Ascending aorta (tissue), 2 donors: Measurements from ENCODE around the gene IFIT5. TPM values are rescaled to one million over a fixed set of nuclear protein-coding genes. Genes with fewer than 3 reads are reported as not detected.

Experiments
- DNase-seq, 2 donors: peaks; one replicate each; pipeline ENCODE4 v3.0.0-alpha.2; 2019; ENCODE audit warnings: low spot score in 2 of 2
- H3K27ac ChIP-seq, 2 donors: fragments of 200-600 bp; sonication (generic); one replicate each; pipeline ENCODE4 v1.5.1; 2016 to 2017; ENCODE audit warnings: mild to moderate bottlenecking in 1 of 2
- H3K27me3 ChIP-seq: fragments of 200-600 bp; sonication (generic); one replicate; pipeline ENCODE4 v1.5.1; 2017
- H3K36me3 ChIP-seq, 2 donors: fragments of 200-600 bp; sonication (generic); one replicate each; pipeline ENCODE4 v1.5.1; 2016
- H3K4me1 ChIP-seq, 2 donors: fragments of 200-600 bp; sonication (generic); one replicate each; pipeline ENCODE4 v1.5.1; 2016 to 2017; ENCODE audit warnings: mild to moderate bottlenecking in 1 of 2
- H3K4me3 ChIP-seq, 2 donors: fragments of 200-600 bp; sonication (generic); one replicate each; pipeline ENCODE4 v1.5.1; 2016 to 2017; ENCODE audit warnings: mild to moderate bottlenecking in 1 of 2
- H3K9me3 ChIP-seq, 2 donors: fragments of 200-600 bp; sonication (generic); one replicate each; pipeline ENCODE4 v1.5.1; 2016
- CTCF ChIP-seq, 3 experiments: fragments of 200-600 bp in 2 of 3; fragments of 450-650 bp in 1 of 3; sonication (generic) in 2 of 3; IDR thresholded peaks; one replicate each; pipeline ENCODE4 v1.5.1; 2016 to 2019; ENCODE audit warnings: antibody characterized with exemption in 3 of 3, mild to moderate bottlenecking in 1 of 3, moderate library complexity in 1 of 3
- intact Hi-C: fragments of 100-400 bp; cut with DNase I; formaldehyde crosslinking; loops from one replicate; pipeline ENCODE4 v1.15.1; 2023
- total RNA-seq: library from RNA; depleted of rRNA; stranded (reverse); fragments of >200 nt; gene quantifications from one replicate; pipeline ENCODE4 v1.1.0, GENCODE V29; 2016

IFIT5 gene
- total RNA-seq, result 3.3 TPM

GRCh38 chr10:89414146-89414878 lies at the start of gene IFIT5:
TSS of gene IFIT5 (plus strand) at chr10:89414568. CDS start at chr10:89414799, 231 bp downstream.
- Histone ChIP-seq H3K27me3 (no peaks in the 10 kb centered on the region), H3K4me3 (peak within 1 kb of the TSS; percentile 84 to 98), H3K36me3 (peaks cover 0 to 11% of the 10 kb centered on the region in 2 donors), H3K27ac (peak within 1 kb of the TSS; percentile 95 to 98), H3K4me1 (peaks cover 5 to 16% of the 10 kb centered on the region in 2 donors), H3K9me3 (no peaks in the 10 kb centered on the region)
- no peak for TF ChIP-seq CTCF (IDR thresholded peaks at IDR 0.05)
- intact Hi-C loops, result loop anchor here (2.0 kb wide), 1 partner anchor 22 kb away; the partner anchor contains the start of gene IFIT1
- peak in 1 of 2 donors; percentile 85 for DNase-seq

- no peaks in the 10 kb centered on the region for H3K9me3 ChIP-seq
- H3K27ac ChIP-seq, result peak overlapping the region in 1 of 2 donors; percentile 22
- TF ChIP-seq CTCF (IDR thresholded peaks at IDR 0.05), result no peak
Measured at GRCh38 chr10:89367529-89367928, 46.8 kb upstream of the IFIT5 start.

GRCh38 chr10:89368129-89368528 lies 46.2 kb upstream of the IFIT5 start:
- Histone ChIP-seq H3K27ac (peak overlapping the region; percentile 17 to 22), H3K27me3 (no peaks in the 10 kb centered on the region), H3K4me3 (no peak overlapping the region), H3K4me1 (peaks cover 3 to 23% of the 10 kb centered on the region in 2 donors), H3K9me3 (no peaks in the 10 kb centered on the region), H3K36me3 (no peaks in the 10 kb centered on the region)
- intact Hi-C loops, result no loop called here
- no peak for DNase-seq
- TF ChIP-seq CTCF (IDR thresholded peaks at IDR 0.05), result no peak

More at GRCh38 chr10:89367529-89367928, 46.8 kb upstream of the IFIT5 start:
- Histone ChIP-seq H3K27me3 (no peaks in the 10 kb centered on the region), H3K4me3 (no peak overlapping the region), H3K36me3 (no peaks in the 10 kb centered on the region), H3K4me1 (peaks cover 3 to 23% of the 10 kb centered on the region in 2 donors)
- intact Hi-C loops, result no loop called here
- DNase-seq, result no peak

GRCh38 chr10:89369156-89370105 lies 44.9 kb upstream of the IFIT5 start:
- H3K27me3 ChIP-seq, result no peaks in the 10 kb centered on the region
- H3K36me3 ChIP-seq, result no peaks in the 10 kb centered on the region
- no peak overlapping the region for H3K27ac ChIP-seq
- H3K4me3 ChIP-seq, result no peak overlapping the region
- intact Hi-C loops, result loop anchor here (5.0 kb wide), 1 partner anchor 42 kb away; the partner anchor contains the start of gene IFIT3
- no peak for DNase-seq
- H3K4me1 ChIP-seq, result peaks cover 9 to 27% of the 10 kb centered on the region in 2 donors
- peak; percentile 37 to 61 (median 41) for TF ChIP-seq CTCF (IDR thresholded peaks at IDR 0.05)
- H3K9me3 ChIP-seq, result no peaks in the 10 kb centered on the region

- H3K4me1 ChIP-seq, result peaks cover 13 to 34% of the 10 kb centered on the region in 2 donors
- no peaks in the 10 kb centered on the region for H3K36me3 ChIP-seq
- H3K27ac ChIP-seq, result no peak overlapping the region
- DNase-seq, result no peak
- TF ChIP-seq CTCF (IDR thresholded peaks at IDR 0.05), result no peak
- no peak overlapping the region for H3K4me3 ChIP-seq
- H3K9me3 ChIP-seq, result no peaks in the 10 kb centered on the region
- intact Hi-C loops, result loop anchor here (5.0 kb wide), 1 partner anchor 44 kb away; the partner anchor contains the start of gene IFIT3
- no peaks in the 10 kb centered on the region for H3K27me3 ChIP-seq
Measured at GRCh38 chr10:89371079-89371478, 43.3 kb upstream of the IFIT5 start.
